GM12878 (cell line): ENCODE data around the gene PIP4K2B. TPM values are rescaled to one million over a fixed set of nuclear protein-coding genes. Genes with fewer than 3 reads are reported as not detected.
A peak's percentile ranks its signal among the peaks of the same experiment; 100 is the strongest.

Experiments used
- BMI1 ChIP-seq: fragments of 450-650 bp; IDR thresholded peaks from 2 replicates; pipeline ENCODE4 v1.6.1; 2016; ENCODE audit warnings: mild to moderate bottlenecking, moderate library complexity, borderline replicate concordance
- KDM1A ChIP-seq: fragments of 200-600 bp; sonication (generic); IDR thresholded peaks from 2 replicates; pipeline ENCODE4 v1.6.1; 2016; ENCODE audit warnings: borderline replicate concordance
- NBN ChIP-seq: fragments of 450-650 bp; IDR thresholded peaks from 2 replicates; pipeline ENCODE4 v1.6.1; 2016
- NFXL1 ChIP-seq: fragments of 450-650 bp; IDR thresholded peaks from 2 replicates; pipeline ENCODE4 v1.6.1; 2017; ENCODE audit warnings: antibody characterized with exemption, mild to moderate bottlenecking, borderline replicate concordance
- NR2C1 ChIP-seq: fragments of 450-650 bp; IDR thresholded peaks from 2 replicates; pipeline ENCODE4 v1.6.1; 2017; ENCODE audit warnings: antibody characterized with exemption, mild to moderate bottlenecking, moderate library complexity
- NRF1 ChIP-seq: conservative IDR thresholded peaks from 2 replicates; pipeline ENCODE4 v1.6.1; 2011; ENCODE audit warnings: mild to moderate bottlenecking, low read depth, low read length, improper control_type of control experiment
- PAX8 ChIP-seq: fragments of 450-650 bp; IDR thresholded peaks from 2 replicates; pipeline ENCODE4 v1.6.1; 2017; ENCODE audit warnings: mild to moderate bottlenecking, moderate library complexity
- SMARCA5 ChIP-seq: fragments of 450-650 bp; IDR thresholded peaks from 2 replicates; pipeline ENCODE4 v1.6.1; 2017; ENCODE audit warnings: mild to moderate bottlenecking
- SMC3 ChIP-seq: IDR thresholded peaks from 2 replicates; pipeline ENCODE4 v1.6.1; 2011; ENCODE audit warnings: low read length, improper control_type of control experiment, borderline replicate concordance
- TBL1XR1 ChIP-seq: IDR thresholded peaks from 2 replicates; pipeline ENCODE4 v1.6.1; 2012; ENCODE audit warnings: low read depth, low read length, improper control_type of control experiment
- ZBED1 ChIP-seq: IDR thresholded peaks from 2 replicates; pipeline ENCODE4 v1.6.1; 2016; ENCODE audit warnings: borderline replicate concordance
- ZNF207 ChIP-seq: fragments of 450-650 bp; IDR thresholded peaks from 2 replicates; pipeline ENCODE4 v1.6.1; 2014; ENCODE audit warnings: antibody characterized with exemption, mild to moderate bottlenecking, borderline replicate concordance
- polyA plus RNA-seq, 11 experiments: library from polyadenylated mRNA; depleted of rRNA in 4 of 11; unstranded in 6 of 11; stranded (reverse) in 5 of 11; fragments of >200 nt; fragmentation: Nextera tagmentation in 4 of 11; fragmentation: Illumina TruSeq in 1 of 11; extraction: Ambion mirVana in 4 of 11; extraction: Trizol in 1 of 11; gene quantifications; 1 replicate in 1 of 11; 2 replicates in 10 of 11; pipeline versions ENCODE4 v1.2.1 to v1.2.3, GENCODE V29; 2011 to 2016; ENCODE audit warnings: inconsistent platforms in 2 of 11, missing spikeins in 2 of 11, low read depth in 1 of 11
- total RNA-seq, 4 experiments: library from RNA; depleted of rRNA in 3 of 4; stranded (reverse); fragments of >200 nt in 3 of 4; fragmentation: Illumina TruSeq in 1 of 4; extraction: Trizol in 1 of 4; gene quantifications; 2 replicates each; pipeline versions ENCODE4 v1.2.1 to v1.2.3, GENCODE V29; 2013 to 2021
- TF ChIP-seq, protein P1 (sequence below): IDR thresholded peaks from 2 replicates; pipeline ENCODE4 v1.6.1; 2011; ENCODE audit warnings: borderline replicate concordance, low read depth, mild to moderate bottlenecking, moderate library complexity, low read length; ENCODE audit not compliant: insufficient read depth, poor library complexity, severe bottlenecking
- TF ChIP-seq, protein P2 (sequence below): fragments of 450-650 bp; formaldehyde crosslinking; IDR thresholded peaks from 2 replicates; pipeline ENCODE4 v1.4.0; 2022; ENCODE audit warnings: mild to moderate bottlenecking, moderate library complexity
- TF ChIP-seq, protein P3 (sequence below): fragments of 450-650 bp; IDR thresholded peaks from 2 replicates; pipeline ENCODE4 v1.6.1; 2017; ENCODE audit warnings: mild to moderate bottlenecking, moderate library complexity
- TF ChIP-seq, protein P4 (sequence below): fragments of 450-650 bp; IDR thresholded peaks from 2 replicates; pipeline ENCODE4 v1.6.1; 2018; ENCODE audit warnings: mild to moderate bottlenecking, low read depth, moderate library complexity; ENCODE audit not compliant: partially characterized antibody

Gene PIP4K2B
- total and polyA plus RNA-seq, 10 of the 15 experiments (the other 5 are each of a cell fraction or from before 2014, with no cell fraction given): 3.8 to 30.3 (median 18.2) TPM

DNA sequence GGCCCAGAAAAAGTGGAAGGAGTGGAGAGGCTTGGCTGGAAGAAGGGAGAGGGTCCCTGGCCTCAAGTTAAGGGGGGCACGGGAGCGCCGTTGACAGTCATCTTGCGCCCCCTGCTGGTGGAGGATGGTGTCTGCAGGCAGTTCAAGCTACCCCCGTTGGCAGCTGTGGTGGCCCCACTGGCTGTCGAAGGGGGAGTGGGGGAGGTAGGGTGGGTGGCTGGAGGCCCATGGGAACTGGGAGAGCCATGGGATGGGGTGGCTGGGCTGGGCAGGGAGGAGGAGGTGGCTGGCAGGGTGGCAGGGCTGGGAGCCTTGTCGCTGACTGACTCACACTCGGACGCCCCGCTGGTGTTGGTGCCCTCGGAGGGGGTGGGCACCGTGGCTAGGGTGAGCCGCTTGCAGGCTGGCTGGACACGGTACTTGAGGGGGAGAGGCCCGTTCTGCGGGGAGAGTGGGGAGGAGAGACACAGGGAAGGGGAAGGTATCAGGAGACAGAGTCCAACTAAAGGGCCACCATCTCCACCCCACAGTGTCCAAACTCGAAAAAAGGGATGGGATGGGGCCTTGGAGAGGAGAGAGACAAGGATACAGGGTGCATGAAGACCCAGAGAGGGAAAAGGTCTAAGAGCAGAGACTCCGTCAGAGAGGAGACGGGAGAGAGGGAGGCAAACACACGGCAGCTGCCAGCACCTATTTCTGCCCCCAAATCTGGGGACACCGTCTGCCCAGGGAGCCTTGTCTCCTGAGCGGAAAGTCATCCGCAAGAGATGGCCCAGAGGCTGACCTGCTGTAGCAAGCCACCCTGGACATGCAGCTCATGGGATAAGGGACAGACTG is 64.0 kb downstream of the PIP4K2B start (continued):
- TF ChIP-seq SMARCA5: no peak
- TF ChIP-seq, protein P1, sequence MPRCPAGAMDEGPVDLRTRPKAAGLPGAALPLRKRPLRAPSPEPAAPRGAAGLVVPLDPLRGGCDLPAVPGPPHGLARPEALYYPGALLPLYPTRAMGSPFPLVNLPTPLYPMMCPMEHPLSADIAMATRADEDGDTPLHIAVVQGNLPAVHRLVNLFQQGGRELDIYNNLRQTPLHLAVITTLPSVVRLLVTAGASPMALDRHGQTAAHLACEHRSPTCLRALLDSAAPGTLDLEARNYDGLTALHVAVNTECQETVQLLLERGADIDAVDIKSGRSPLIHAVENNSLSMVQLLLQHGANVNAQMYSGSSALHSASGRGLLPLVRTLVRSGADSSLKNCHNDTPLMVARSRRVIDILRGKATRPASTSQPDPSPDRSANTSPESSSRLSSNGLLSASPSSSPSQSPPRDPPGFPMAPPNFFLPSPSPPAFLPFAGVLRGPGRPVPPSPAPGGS: no peak
- TF ChIP-seq, protein P2, sequence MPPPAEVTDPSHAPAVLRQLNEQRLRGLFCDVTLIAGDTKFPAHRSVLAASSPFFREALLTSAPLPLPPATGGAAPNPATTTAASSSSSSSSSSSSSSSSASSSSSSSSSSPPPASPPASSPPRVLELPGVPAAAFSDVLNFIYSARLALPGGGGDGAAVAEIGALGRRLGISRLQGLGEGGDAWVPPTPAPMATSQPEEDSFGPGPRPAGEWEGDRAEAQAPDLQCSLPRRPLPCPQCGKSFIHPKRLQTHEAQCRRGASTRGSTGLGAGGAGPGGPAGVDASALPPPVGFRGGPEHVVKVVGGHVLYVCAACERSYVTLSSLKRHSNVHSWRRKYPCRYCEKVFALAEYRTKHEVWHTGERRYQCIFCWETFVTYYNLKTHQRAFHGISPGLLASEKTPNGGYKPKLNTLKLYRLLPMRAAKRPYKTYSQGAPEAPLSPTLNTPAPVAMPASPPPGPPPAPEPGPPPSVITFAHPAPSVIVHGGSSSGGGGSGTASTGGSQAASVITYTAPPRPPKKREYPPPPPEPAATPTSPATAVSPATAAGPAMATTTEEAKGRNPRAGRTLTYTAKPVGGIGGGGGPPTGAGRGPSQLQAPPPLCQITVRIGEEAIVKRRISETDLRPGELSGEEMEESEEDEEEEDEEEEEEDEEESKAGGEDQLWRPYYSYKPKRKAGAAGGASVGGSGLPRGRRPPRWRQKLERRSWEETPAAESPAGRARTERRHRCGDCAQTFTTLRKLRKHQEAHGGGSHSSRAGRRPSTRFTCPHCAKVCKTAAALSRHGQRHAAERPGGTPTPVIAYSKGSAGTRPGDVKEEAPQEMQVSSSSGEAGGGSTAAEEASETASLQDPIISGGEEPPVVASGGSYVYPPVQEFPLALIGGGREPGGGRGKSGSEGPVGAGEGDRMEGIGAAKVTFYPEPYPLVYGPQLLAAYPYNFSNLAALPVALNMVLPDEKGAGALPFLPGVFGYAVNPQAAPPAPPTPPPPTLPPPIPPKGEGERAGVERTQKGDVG (CRISPR knock-in tag): no peak
- TF ChIP-seq SMC3: peak; percentile 77
- no peak for TF ChIP-seq NFXL1
- TF ChIP-seq BMI1: no peak
- TF ChIP-seq NBN: 0 out of 2 replicates have a peak, but pooled peaks have one; percentile 26
- TF ChIP-seq KDM1A: no peak
- TF ChIP-seq NRF1: no peak
- TF ChIP-seq ZBED1: no peak
- no peak for TF ChIP-seq TBL1XR1
- TF ChIP-seq, protein P3, sequence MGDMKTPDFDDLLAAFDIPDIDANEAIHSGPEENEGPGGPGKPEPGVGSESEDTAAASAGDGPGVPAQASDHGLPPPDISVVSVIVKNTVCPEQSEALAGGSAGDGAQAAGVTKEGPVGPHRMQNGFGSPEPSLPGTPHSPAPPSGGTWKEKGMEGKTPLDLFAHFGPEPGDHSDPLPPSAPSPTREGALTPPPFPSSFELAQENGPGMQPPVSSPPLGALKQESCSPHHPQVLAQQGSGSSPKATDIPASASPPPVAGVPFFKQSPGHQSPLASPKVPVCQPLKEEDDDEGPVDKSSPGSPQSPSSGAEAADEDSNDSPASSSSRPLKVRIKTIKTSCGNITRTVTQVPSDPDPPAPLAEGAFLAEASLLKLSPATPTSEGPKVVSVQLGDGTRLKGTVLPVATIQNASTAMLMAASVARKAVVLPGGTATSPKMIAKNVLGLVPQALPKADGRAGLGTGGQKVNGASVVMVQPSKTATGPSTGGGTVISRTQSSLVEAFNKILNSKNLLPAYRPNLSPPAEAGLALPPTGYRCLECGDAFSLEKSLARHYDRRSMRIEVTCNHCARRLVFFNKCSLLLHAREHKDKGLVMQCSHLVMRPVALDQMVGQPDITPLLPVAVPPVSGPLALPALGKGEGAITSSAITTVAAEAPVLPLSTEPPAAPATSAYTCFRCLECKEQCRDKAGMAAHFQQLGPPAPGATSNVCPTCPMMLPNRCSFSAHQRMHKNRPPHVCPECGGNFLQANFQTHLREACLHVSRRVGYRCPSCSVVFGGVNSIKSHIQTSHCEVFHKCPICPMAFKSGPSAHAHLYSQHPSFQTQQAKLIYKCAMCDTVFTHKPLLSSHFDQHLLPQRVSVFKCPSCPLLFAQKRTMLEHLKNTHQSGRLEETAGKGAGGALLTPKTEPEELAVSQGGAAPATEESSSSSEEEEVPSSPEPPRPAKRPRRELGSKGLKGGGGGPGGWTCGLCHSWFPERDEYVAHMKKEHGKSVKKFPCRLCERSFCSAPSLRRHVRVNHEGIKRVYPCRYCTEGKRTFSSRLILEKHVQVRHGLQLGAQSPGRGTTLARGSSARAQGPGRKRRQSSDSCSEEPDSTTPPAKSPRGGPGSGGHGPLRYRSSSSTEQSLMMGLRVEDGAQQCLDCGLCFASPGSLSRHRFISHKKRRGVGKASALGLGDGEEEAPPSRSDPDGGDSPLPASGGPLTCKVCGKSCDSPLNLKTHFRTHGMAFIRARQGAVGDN: no peak
- TF ChIP-seq, protein P4, sequence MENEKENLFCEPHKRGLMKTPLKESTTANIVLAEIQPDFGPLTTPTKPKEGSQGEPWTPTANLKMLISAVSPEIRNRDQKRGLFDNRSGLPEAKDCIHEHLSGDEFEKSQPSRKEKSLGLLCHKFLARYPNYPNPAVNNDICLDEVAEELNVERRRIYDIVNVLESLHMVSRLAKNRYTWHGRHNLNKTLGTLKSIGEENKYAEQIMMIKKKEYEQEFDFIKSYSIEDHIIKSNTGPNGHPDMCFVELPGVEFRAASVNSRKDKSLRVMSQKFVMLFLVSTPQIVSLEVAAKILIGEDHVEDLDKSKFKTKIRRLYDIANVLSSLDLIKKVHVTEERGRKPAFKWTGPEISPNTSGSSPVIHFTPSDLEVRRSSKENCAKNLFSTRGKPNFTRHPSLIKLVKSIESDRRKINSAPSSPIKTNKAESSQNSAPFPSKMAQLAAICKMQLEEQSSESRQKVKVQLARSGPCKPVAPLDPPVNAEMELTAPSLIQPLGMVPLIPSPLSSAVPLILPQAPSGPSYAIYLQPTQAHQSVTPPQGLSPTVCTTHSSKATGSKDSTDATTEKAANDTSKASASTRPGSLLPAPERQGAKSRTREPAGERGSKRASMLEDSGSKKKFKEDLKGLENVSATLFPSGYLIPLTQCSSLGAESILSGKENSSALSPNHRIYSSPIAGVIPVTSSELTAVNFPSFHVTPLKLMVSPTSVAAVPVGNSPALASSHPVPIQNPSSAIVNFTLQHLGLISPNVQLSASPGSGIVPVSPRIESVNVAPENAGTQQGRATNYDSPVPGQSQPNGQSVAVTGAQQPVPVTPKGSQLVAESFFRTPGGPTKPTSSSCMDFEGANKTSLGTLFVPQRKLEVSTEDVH: no peak
- TF ChIP-seq NR2C1: no peak
- no peak for TF ChIP-seq PAX8
- no peak for TF ChIP-seq ZNF207
